Subcutaneous adipose tissue (tissue), 4 donors: ENCODE data around the gene GNL2. TPM values are rescaled to one million over a fixed set of nuclear protein-coding genes. Genes with fewer than 3 reads are reported as not detected.

Experiments used
- total RNA-seq, 4 donors: library from RNA; depleted of rRNA; stranded (reverse); fragments of >200 nt; gene quantifications; one replicate each; pipeline ENCODE4 v1.1.0, GENCODE V29; 2016
- TF ChIP-seq, protein P1 (sequence below): fragments of 450-650 bp; IDR thresholded peaks from one replicate; pipeline ENCODE4 v1.5.1; 2016; ENCODE audit warnings: low read depth, mild to moderate bottlenecking, control low read depth, antibody characterized with exemption, moderate library complexity

The GNL2 gene
- 10 to 100 TPM; 24.7 to 63.9 (median 36.9) TPM for total RNA-seq

DNA sequence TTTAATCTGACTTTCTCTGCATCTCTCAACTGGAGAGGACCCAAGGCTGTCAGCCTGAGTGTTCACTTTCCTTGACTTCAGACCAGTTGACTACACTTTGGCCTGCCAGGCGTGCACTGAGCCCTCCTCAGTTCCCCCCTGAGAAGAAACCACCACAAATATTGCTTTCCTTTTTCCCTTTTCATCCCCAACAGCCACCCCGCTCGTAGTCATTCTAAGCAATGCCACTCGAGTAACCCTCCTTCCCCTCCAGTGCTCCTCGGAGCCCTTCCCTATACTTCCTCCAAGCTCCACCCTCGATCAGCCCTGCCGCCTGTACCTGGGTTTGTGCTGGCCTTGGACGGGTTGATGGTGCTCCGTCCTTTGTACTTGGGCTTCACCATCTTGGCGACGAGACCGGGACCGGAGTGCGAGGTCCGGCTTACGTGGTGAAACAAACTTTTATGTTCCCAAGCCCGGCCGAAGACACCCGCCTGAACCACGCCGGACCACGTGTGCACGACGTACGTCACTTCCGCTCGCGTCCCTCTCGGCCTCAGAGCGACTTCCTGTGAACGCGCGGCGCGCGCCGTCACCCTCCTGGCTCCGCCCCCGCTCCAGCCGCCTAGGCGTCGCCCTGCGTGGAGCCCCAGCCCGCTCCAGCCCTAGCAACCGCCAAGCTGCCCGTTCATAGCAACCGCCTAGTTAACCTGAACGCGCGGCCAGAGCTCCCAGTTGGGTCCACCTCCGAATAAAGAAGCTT, at the start of gene GNL2:
GNL2 (minus strand) TSS at position 498 of the 742 bp plus-strand sequence; CDS start at position 383, 115 bp downstream.
- TF ChIP-seq, protein P1, sequence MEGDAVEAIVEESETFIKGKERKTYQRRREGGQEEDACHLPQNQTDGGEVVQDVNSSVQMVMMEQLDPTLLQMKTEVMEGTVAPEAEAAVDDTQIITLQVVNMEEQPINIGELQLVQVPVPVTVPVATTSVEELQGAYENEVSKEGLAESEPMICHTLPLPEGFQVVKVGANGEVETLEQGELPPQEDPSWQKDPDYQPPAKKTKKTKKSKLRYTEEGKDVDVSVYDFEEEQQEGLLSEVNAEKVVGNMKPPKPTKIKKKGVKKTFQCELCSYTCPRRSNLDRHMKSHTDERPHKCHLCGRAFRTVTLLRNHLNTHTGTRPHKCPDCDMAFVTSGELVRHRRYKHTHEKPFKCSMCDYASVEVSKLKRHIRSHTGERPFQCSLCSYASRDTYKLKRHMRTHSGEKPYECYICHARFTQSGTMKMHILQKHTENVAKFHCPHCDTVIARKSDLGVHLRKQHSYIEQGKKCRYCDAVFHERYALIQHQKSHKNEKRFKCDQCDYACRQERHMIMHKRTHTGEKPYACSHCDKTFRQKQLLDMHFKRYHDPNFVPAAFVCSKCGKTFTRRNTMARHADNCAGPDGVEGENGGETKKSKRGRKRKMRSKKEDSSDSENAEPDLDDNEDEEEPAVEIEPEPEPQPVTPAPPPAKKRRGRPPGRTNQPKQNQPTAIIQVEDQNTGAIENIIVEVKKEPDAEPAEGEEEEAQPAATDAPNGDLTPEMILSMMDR = no peak

DNA sequence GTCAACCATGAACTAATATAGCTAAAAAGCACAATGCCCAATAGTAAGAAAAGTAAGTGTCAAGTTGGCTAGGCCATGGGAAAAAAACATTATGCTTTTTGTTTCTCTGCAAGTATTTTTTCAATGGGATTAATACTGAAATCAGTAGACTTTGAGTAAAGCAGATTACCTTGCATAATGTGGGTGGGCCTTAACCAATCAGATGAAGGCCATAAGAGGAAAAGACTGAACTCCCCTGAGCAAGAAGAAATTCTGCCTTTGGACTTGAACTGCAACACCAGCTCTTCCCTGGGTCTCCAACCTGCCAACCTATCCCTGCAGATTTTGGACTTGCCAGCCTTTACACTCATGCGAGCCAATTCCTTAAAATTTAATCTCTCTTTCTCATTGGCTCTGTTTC, 45.3 kb upstream of the GNL2 start:
- TF ChIP-seq, protein P1 = no peak

DNA sequence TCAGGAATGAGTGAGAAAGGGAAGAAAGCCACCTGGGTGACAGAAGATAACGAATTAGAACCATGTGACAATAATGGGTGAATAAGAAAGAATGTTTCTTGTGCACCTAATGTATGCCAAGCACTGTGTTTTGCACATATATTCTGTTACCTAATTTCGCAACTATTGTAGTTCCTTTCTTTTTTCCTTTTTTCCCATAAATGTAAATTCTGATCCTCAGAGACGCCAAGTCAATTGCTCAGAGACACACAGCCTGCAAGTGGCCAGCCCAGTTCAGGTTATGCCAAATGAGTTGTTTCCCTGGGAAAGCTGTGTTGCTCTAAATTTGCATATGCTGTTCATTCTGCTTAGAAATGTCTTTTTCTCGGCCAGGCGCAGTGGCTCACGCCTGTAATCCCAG, 40.7 kb upstream of the GNL2 start:
- TF ChIP-seq, protein P1 = no peak

DNA sequence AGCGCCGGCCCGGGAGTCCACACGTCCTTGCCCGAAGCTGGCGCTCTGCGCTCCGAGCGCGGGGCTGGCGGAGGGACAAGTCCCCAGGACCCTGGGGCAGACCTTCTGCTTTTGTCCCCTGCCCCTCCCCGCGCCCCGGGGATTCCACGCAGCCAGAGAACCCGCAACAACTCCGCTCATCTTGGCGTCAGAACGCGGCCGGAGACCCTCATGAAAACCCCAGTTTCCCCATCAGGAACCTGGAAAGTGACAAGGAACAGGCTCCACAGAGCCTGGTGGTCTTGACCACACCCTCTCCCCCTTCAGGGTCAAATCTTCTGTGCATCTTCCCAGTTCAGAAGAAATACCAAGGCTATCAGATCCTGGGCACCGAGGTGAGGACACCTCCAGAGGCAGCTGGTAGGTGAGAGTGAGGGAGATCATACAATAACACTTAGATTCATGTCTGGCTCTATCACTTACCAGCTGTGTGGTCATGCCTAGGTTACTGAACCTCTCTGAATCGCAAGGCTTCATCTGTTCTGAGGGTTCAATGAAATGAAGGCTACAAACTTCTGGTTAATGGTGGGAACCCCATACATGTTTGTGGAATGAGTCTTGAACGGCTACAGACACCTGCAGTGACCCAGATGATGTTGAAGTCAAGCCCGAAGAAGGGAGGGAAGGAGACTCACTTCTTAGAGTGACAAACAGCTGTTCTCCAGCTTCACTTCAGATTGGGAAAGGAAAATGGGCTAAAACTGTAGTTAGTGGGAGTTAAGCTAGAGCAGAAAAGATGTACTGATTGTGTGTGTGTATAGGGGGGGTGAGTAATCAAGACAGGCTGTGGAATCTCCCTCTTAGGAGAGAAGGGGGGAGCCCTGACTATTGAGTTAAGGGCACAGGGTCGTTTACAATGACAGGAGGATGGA, 39.5 kb upstream of the GNL2 start:
- TF ChIP-seq, protein P1 = no peak

DNA sequence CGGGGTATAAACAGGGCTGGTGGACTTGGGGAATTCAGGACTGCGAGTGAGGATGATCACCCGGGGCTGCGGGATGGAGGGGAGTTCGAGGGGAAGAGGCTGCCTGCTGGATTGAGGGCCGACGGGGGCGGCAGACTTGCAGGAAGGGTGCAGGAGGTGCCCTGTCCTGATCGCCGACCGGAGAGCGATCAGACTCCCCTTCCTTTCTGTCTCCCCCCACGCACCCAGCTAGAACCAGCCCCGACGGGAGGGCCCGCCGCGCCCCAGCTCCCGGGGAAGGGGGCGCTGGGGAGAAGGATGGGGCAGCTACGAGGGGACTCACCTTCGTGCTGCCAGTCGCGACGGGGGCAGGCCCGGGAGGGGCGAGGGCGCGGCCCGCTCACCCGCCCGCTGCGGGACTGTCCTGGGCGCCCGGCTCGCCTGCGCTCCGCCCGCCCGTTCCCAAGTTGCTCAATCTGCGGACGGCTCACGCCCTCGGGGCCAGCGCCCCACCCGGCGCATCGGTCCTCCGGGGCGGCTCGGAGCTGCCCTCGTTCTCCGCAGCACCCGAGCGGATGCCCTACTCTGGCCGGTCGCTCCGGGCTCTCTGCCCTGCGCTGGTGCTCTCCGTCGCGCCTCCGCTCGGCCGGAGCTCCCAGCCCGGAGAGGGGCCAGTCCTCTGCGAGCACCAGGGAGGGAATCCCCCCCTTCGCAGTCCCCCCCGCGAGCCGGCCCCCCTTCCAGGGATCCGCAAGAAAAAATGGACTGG, 38.7 kb upstream of the GNL2 start, which contains the start of gene RSPO1:
RSPO1 (minus strand) TSS at position 649 of the 748 bp plus-strand sequence. CDS start 5,231 bp downstream, outside the sequence.
- TF ChIP-seq, protein P1 = no peak

DNA sequence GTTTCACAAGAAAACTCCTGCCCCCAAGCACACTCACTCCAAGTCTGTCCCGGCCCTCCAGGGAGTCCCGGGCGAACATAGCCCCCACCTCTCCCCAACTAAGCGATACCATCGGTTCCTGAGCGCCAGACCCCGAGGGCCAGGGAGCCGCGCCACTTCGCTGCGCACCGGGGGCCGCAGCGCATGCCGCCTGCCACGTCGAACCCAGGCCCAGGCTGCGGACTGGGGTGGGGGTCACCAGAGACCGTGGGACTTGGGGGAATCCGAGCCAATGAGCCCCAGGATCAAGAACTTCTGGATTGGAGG, 38.2 kb upstream of the GNL2 start:
- TF ChIP-seq, protein P1 = no peak
